Brain microvascular endothelial cell (primary cell): ENCODE results near the gene DAB2IP.
A peak's percentile ranks its signal among the peaks of the same experiment; 100 is the strongest.

Experiments
- DNase-seq: peaks from one replicate; pipeline ENCODE4 v3.0.0-alpha.2; 2020
- H3K27ac ChIP-seq: fragments of 250-450 bp; sonication (Bioruptor Pico); 2 replicates; pipeline ENCODE4 v1.5.1; 2020; ENCODE audit warnings: mild to moderate bottlenecking, moderate library complexity
- H3K27me3 ChIP-seq: fragments of 250-450 bp; sonication (Bioruptor Pico); replicated peaks from 2 replicates; pipeline ENCODE4 v1.5.1; 2020; ENCODE audit warnings: mild to moderate bottlenecking
- H3K36me3 ChIP-seq: fragments of 250-450 bp; sonication (Bioruptor Pico); replicated peaks from 2 replicates; pipeline ENCODE4 v1.5.1; 2020; ENCODE audit warnings: mild to moderate bottlenecking
- H3K4me3 ChIP-seq: 2 replicates; pipeline ENCODE4 v1.5.1; 2011; ENCODE audit warnings: low read depth, mild to moderate bottlenecking, control low read depth, low read length, moderate library complexity
- CTCF ChIP-seq: IDR thresholded peaks from 2 replicates; pipeline ENCODE4 v1.5.1; 2011; ENCODE audit warnings: low read depth, mild to moderate bottlenecking, moderate library complexity, low read length, control low read depth, inconsistent platforms; ENCODE audit errors: missing control alignments
- in situ Hi-C: cut with HindIII; loops from 2 replicates; pipeline ENCODE4 v1.10.0; 2017; ENCODE audit warnings: low sequenced_read_pairs, low pct_ligation_motif_present

Gene DAB2IP

GRCh38 chr9:121776739-121777637 lies 125.6 kb downstream of the DAB2IP start:
- DNase-seq = no peak
- TF ChIP-seq CTCF = no peak
- H3K36me3 ChIP-seq = peaks cover 22% of the 10 kb centered on the region
- H3K4me3 ChIP-seq = no peak overlapping the region
- no peaks in the 10 kb centered on the region for H3K27me3 ChIP-seq
- no peak overlapping the region for H3K27ac ChIP-seq
- in situ Hi-C loops = no loop called here

- no peak for DNase-seq
- Histone ChIP-seq H3K27me3 (no peaks in the 10 kb centered on the region), H3K4me3 (no peak overlapping the region), H3K36me3 (peaks cover 22% of the 10 kb centered on the region), H3K27ac (peak overlapping the region; percentile 54)
- TF ChIP-seq CTCF = no peak
- in situ Hi-C loops = no loop called here
Measured at GRCh38 chr9:121778252-121779225, 127.1 kb downstream of the DAB2IP start.

- Histone ChIP-seq H3K36me3 (peaks cover 24% of the 10 kb centered on the region), H3K27me3 (no peaks in the 10 kb centered on the region), H3K4me3 (no peak overlapping the region), H3K27ac (peak overlapping the region; percentile 54)
- no peak for TF ChIP-seq CTCF
- DNase-seq = peak; percentile 72
- in situ Hi-C loops = no loop called here
Measured at GRCh38 chr9:121779381-121780117, 128.1 kb downstream of the DAB2IP start.

- no peak for TF ChIP-seq CTCF
- no peak for DNase-seq
- Histone ChIP-seq H3K27me3 (no peaks in the 10 kb centered on the region), H3K36me3 (peaks cover 24% of the 10 kb centered on the region), H3K4me3 (no peak overlapping the region), H3K27ac (peak overlapping the region; percentile 54)
- in situ Hi-C loops = no loop called here
Measured at GRCh38 chr9:121780177-121781040, 129.0 kb downstream of the DAB2IP start.

- Histone ChIP-seq H3K27me3 (no peaks in the 10 kb centered on the region), H3K36me3 (peaks cover 24% of the 10 kb centered on the region), H3K4me3 (no peak overlapping the region), H3K27ac (no peak overlapping the region)
- in situ Hi-C loops = no loop called here
- TF ChIP-seq CTCF = no peak
- DNase-seq = no peak
Measured at GRCh38 chr9:121781145-121781548, 129.7 kb downstream of the DAB2IP start.
